HG03103 (cell line): ENCODE results near the gene KIAA0232.

ENCODE experiments used
- ATAC-seq: cut with Tn5 transposase; IDR thresholded peaks from one replicate; pipeline ENCODE4 v1.9.1; 2021; ENCODE audit warnings: low read depth; ENCODE audit not compliant: unreplicated experiment

The KIAA0232 gene

GRCh38 chr4:6840062-6840976, 57.8 kb downstream of the KIAA0232 start:
- no peak for ATAC-seq

- no peak for ATAC-seq
Measured at GRCh38 chr4:6845027-6845426, 62.5 kb downstream of the KIAA0232 start.

- ATAC-seq: no peak
Measured at GRCh38 chr4:6845574-6845973, 63.0 kb downstream of the KIAA0232 start.

- ATAC-seq: no peak
Measured at GRCh38 chr4:6847178-6847577, 64.7 kb downstream of the KIAA0232 start.

GRCh38 chr4:6848717-6849305, 66.3 kb downstream of the KIAA0232 start:
- ATAC-seq: no peak

- no peak for ATAC-seq
Measured at GRCh38 chr4:6849691-6850090, 67.2 kb downstream of the KIAA0232 start.

- ATAC-seq: no peak
Measured at GRCh38 chr4:6851431-6851830, 68.9 kb downstream of the KIAA0232 start.

- ATAC-seq: no peak
Measured at GRCh38 chr4:6851962-6852361, 69.4 kb downstream of the KIAA0232 start.

- no peak for ATAC-seq
Measured at GRCh38 chr4:6852582-6852981, 70.1 kb downstream of the KIAA0232 start.

GRCh38 chr4:6854098-6854744, 71.7 kb downstream of the KIAA0232 start:
- no peak for ATAC-seq

GRCh38 chr4:6855692-6856297, 73.3 kb downstream of the KIAA0232 start:
- ATAC-seq: peak; percentile 97

- no peak for ATAC-seq
Measured at GRCh38 chr4:6856391-6856790, 73.9 kb downstream of the KIAA0232 start.

GRCh38 chr4:6857009-6857882, 74.7 kb downstream of the KIAA0232 start:
- no peak for ATAC-seq

GRCh38 chr4:6858997-6859396, 76.5 kb downstream of the KIAA0232 start:
- no peak for ATAC-seq

- ATAC-seq: no peak
Measured at GRCh38 chr4:6859543-6859942, 77.0 kb downstream of the KIAA0232 start.

GRCh38 chr4:6868386-6868785, 85.9 kb downstream of the KIAA0232 start:
- no peak for ATAC-seq

GRCh38 chr4:6869944-6870343, 87.4 kb downstream of the KIAA0232 start:
- ATAC-seq: no peak

- no peak for ATAC-seq
Measured at GRCh38 chr4:6873291-6873690, 90.8 kb downstream of the KIAA0232 start.

- no peak for ATAC-seq
Measured at GRCh38 chr4:6873792-6874461, 91.4 kb downstream of the KIAA0232 start.

- ATAC-seq: no peak
Measured at GRCh38 chr4:6874981-6875380, 92.5 kb downstream of the KIAA0232 start.
